Peyer's patch (tissue), 4 donors: Measurements from ENCODE around the gene PTPN13.

Source experiments
- POLR2A ChIP-seq, 2 donors: fragments of 450-650 bp; IDR thresholded peaks; one replicate each; pipeline ENCODE4 v1.5.1; 2017; ENCODE audit warnings: antibody characterized with exemption in 2 of 2, mild to moderate bottlenecking in 2 of 2, moderate library complexity in 2 of 2
- TF ChIP-seq, protein P1 (sequence below), 6 experiments: fragments of 450-650 bp in 4 of 6; fragments of 200-600 bp in 2 of 6; sonication (generic) in 1 of 6; IDR thresholded peaks; one replicate each; pipeline ENCODE4 v1.5.1; 2017 to 2019; ENCODE audit warnings: antibody characterized with exemption in 6 of 6, mild to moderate bottlenecking in 3 of 6, moderate library complexity in 1 of 6

DNA sequence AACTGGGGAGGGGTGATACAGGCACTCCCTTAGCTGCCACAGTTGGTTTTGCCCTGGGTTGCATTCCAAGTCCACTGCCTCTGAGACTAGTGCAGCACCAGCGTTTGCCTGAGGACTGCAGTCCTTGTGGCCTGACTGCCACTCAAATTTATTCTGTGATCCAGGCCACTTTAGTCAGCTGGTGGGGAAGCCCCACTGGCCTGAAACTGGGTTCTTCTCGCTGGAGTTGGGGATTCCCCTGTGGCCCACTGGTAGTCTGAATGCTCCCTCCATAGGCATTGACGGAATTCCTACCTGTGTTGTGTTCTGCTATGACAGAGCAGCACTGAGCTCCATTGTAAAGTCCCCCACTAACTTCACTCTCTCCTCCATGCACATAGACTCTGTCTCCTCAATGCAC is 63.8 kb downstream of the PTPN13 start:
- TF ChIP-seq, protein P1, sequence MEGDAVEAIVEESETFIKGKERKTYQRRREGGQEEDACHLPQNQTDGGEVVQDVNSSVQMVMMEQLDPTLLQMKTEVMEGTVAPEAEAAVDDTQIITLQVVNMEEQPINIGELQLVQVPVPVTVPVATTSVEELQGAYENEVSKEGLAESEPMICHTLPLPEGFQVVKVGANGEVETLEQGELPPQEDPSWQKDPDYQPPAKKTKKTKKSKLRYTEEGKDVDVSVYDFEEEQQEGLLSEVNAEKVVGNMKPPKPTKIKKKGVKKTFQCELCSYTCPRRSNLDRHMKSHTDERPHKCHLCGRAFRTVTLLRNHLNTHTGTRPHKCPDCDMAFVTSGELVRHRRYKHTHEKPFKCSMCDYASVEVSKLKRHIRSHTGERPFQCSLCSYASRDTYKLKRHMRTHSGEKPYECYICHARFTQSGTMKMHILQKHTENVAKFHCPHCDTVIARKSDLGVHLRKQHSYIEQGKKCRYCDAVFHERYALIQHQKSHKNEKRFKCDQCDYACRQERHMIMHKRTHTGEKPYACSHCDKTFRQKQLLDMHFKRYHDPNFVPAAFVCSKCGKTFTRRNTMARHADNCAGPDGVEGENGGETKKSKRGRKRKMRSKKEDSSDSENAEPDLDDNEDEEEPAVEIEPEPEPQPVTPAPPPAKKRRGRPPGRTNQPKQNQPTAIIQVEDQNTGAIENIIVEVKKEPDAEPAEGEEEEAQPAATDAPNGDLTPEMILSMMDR (IDR thresholded peaks at IDR 0.05): no peak
- no peak for TF ChIP-seq POLR2A (IDR thresholded peaks at IDR 0.05)
